ENCODE results near the gene RNU2-63P. TPM values are rescaled to one million over a fixed set of nuclear protein-coding genes. Genes with fewer than 3 reads are reported as not detected.
A peak's percentile ranks its signal among the peaks of the same experiment; 100 is the strongest.

The RNU2-63P gene
- total and polyA plus RNA-seq, 10 donors, result 3.5 to 11.6 (median 7.0) TPM; not detected in 6

- intact Hi-C loops (cut with DNase I; ENCODE audit: low total_unique reads), result no loop called here
- no peaks in the 10 kb centered on the region for H3K36me3 ChIP-seq
- H3K27ac ChIP-seq, result no peak overlapping the region
- no peaks in the 10 kb centered on the region for H3K4me1 ChIP-seq
- DNase-seq, result no peak
- no peak for TF ChIP-seq POLR2A (IDR thresholded peaks at IDR 0.05)
- no peaks in the 10 kb centered on the region for H3K9me3 ChIP-seq
- H3K4me3 ChIP-seq, result no peak overlapping the region
- WGBS, 5 donors, result 83 to 95% (median 91%) methylated on average over 1 of the region's 1 CpG
- no peaks in the 10 kb centered on the region for H3K27me3 ChIP-seq (replicated peaks in 1 of 7)
These were observed 6.2 kb downstream of the RNU2-63P start for GRCh38 chr2:88010136-88010535.

DNA sequence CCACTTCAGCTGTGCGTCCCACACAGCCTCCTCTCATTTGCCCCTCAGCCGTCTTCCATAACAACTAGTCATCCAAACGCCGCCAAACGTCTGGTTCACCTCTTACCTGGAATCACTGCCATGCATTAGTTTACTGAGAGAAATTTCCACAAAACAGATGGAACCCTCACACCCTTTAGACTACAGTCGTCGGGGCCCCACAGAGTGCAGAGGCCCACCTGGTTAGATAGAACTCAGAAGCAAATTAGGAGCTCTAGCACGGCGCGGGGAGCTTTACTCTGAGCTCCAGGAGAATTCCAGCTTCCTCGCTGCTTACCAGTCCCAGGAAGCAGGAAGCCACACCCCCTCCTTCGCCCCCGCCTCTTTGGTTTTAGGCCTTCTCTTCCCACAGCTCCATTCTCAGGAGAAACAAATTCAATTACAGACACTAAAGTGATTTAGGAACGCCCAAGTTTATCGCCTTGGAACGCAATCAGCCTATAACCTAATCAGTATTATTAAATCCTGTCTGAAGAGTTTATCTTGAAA lies 9.4 kb downstream of the RNU2-63P start:
- TF ChIP-seq POLR2AphosphoS5 (IDR thresholded peaks at IDR 0.05), result no peak
- no peak for TF ChIP-seq POLR2A (IDR thresholded peaks at IDR 0.05)
- TF ChIP-seq, protein P1, sequence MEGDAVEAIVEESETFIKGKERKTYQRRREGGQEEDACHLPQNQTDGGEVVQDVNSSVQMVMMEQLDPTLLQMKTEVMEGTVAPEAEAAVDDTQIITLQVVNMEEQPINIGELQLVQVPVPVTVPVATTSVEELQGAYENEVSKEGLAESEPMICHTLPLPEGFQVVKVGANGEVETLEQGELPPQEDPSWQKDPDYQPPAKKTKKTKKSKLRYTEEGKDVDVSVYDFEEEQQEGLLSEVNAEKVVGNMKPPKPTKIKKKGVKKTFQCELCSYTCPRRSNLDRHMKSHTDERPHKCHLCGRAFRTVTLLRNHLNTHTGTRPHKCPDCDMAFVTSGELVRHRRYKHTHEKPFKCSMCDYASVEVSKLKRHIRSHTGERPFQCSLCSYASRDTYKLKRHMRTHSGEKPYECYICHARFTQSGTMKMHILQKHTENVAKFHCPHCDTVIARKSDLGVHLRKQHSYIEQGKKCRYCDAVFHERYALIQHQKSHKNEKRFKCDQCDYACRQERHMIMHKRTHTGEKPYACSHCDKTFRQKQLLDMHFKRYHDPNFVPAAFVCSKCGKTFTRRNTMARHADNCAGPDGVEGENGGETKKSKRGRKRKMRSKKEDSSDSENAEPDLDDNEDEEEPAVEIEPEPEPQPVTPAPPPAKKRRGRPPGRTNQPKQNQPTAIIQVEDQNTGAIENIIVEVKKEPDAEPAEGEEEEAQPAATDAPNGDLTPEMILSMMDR (IDR thresholded peaks at IDR 0.05 in 8 of 11, conservative IDR thresholded peaks at IDR 0.05 in 3 of 11), result no peak
- H3K4me1 ChIP-seq, result peaks cover 0 to 14% (median 3%) of the 10 kb centered on the region in 6 donors
- intact Hi-C loops (cut with DNase I; ENCODE audit: low total_unique reads), result no loop called here
- no peak overlapping the region for H3K27ac ChIP-seq
- no peak for DNase-seq
- no peaks in the 10 kb centered on the region for H3K36me3 ChIP-seq
- H3K4me3 ChIP-seq, result no peak overlapping the region
- H3K9me3 ChIP-seq, result no peaks in the 10 kb centered on the region
- WGBS, 5 donors, result 88 to 94% (median 91%) methylated on average over 16 of the region's 16 CpGs
- H3K27me3 ChIP-seq (replicated peaks in 1 of 7), result peaks cover 0 to 8% (median 0%) of the 10 kb centered on the region in 7 donors

- 82 to 92% (median 90%) methylated on average over 6 of the region's 6 CpGs for WGBS, 5 donors
- TF ChIP-seq, protein P1 (IDR thresholded peaks at IDR 0.05 in 8 of 11, conservative IDR thresholded peaks at IDR 0.05 in 3 of 11), result no peak
- no peak for TF ChIP-seq POLR2AphosphoS5 (IDR thresholded peaks at IDR 0.05)
- no peak for TF ChIP-seq POLR2A (IDR thresholded peaks at IDR 0.05)
- intact Hi-C loops (cut with DNase I; ENCODE audit: low total_unique reads), result no loop called here
- DNase-seq, result no peak
- Histone ChIP-seq H3K9me3 (no peaks in the 10 kb centered on the region), H3K27ac (no peak overlapping the region), H3K36me3 (no peaks in the 10 kb centered on the region), H3K4me1 (peaks cover 4 to 22% (median 9%) of the 10 kb centered on the region in 6 donors), H3K27me3 (replicated peaks in 1 of 7) (peaks cover 0 to 8% (median 0%) of the 10 kb centered on the region in 7 donors), H3K4me3 (no peak overlapping the region)
These were observed 10.6 kb downstream of the RNU2-63P start for GRCh38 chr2:88005776-88006175.

- intact Hi-C loops (cut with DNase I; ENCODE audit: low total_unique reads), result no loop called here
- Histone ChIP-seq H3K9me3 (no peaks in the 10 kb centered on the region), H3K27ac (no peak overlapping the region), H3K36me3 (no peaks in the 10 kb centered on the region), H3K4me3 (no peak overlapping the region), H3K27me3 (replicated peaks in 1 of 7) (peaks cover 0 to 8% (median 0%) of the 10 kb centered on the region in 7 donors), H3K4me1 (peaks cover 4 to 22% (median 9%) of the 10 kb centered on the region in 6 donors)
- WGBS, 5 donors, result 45 to 61% (median 51%) methylated on average over 28 to 34 of the region's 34 CpGs
- DNase-seq, result peak; percentile 82
- no peak for TF ChIP-seq POLR2AphosphoS5 (IDR thresholded peaks at IDR 0.05)
- TF ChIP-seq, protein P1 (IDR thresholded peaks at IDR 0.05 in 8 of 11, conservative IDR thresholded peaks at IDR 0.05 in 3 of 11), result no peak
- TF ChIP-seq POLR2A (IDR thresholded peaks at IDR 0.05), result no peak
These were observed 13.1 kb downstream of the RNU2-63P start for GRCh38 chr2:88003074-88003755.
